ENCODE measurements around the gene RIPOR3.
"Not testable (repeated sequence)": the region's sequence is repeated elsewhere in the genome, so short reads cannot be mapped to it uniquely, and the experiment has no call there.

The RIPOR3 gene

DNA sequence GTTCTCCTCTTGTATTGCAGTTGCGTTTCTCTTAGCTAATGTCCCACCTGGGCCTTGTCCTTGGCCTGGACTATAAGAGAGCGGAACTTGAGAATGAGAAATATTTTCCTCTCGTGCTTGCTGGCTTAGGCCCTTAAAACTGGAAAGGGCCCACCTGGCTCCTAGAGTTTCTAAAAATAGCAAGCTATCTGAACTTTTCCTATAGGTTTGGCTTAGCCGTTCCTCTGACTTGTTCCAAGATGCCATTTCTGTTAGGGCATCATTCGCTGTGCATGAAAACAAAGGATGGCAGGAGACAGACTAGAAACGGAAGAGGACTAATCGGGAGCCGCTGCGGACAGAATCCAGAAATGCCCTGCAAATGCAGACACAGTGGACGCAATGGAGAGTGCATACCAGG, 4.5 kb downstream of the RIPOR3 start:
- Histone ChIP-seq H3K4me3 (ENCODE audit: low read depth, low read length) (no peak overlapping the region), H3K4me1 (ENCODE audit: control insufficient read depth, insufficient read depth, low read length, unreplicated experiment) (no peaks in the 10 kb centered on the region), H2AFZ (ENCODE audit: low read length, unreplicated experiment) (no peak overlapping the region), H3K27me3 (ENCODE audit: insufficient read depth, low read length) (peaks cover 2% of the 10 kb centered on the region; the same call in 1 of the 2 replicates), H3K79me2 (ENCODE audit: control insufficient read depth, insufficient read depth, low read length, unreplicated experiment) (no peaks in the 10 kb centered on the region), H3K27ac (ENCODE audit: low read depth, low read length) (no peak overlapping the region), H3K36me3 (ENCODE audit: insufficient read depth, low read length) (no peaks in the 10 kb centered on the region)

DNA sequence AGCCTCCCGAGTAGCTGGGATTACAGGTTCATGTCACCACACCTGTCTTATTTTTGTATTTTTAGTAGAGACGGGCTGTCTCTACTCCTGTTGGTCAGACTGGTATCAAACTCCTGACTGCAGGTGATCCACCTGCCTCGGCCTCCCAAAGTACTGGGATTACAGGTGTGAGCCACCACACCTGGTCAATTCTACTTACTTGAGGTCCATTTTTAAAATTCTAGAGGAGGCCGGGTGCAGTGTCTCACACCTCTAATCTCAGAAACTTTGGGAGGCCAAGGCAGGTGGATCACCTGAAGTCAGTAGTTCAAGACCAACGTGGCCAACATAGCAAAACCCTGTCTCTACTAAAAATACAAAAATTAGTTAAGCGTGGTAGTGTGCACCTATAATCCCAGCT, 7.8 kb downstream of the RIPOR3 start:
- Histone ChIP-seq H3K27ac (ENCODE audit: low read depth, low read length) (no peak overlapping the region), H3K36me3 (ENCODE audit: insufficient read depth, low read length) (no peaks in the 10 kb centered on the region), H2AFZ (ENCODE audit: low read length, unreplicated experiment) (no peak overlapping the region), H3K4me3 (ENCODE audit: low read depth, low read length) (no peak overlapping the region), H3K4me1 (ENCODE audit: control insufficient read depth, insufficient read depth, low read length, unreplicated experiment) (no peaks in the 10 kb centered on the region), H3K27me3 (ENCODE audit: insufficient read depth, low read length) (no peaks in the 10 kb centered on the region), H3K79me2 (ENCODE audit: control insufficient read depth, insufficient read depth, low read length, unreplicated experiment) (no peaks in the 10 kb centered on the region)

DNA sequence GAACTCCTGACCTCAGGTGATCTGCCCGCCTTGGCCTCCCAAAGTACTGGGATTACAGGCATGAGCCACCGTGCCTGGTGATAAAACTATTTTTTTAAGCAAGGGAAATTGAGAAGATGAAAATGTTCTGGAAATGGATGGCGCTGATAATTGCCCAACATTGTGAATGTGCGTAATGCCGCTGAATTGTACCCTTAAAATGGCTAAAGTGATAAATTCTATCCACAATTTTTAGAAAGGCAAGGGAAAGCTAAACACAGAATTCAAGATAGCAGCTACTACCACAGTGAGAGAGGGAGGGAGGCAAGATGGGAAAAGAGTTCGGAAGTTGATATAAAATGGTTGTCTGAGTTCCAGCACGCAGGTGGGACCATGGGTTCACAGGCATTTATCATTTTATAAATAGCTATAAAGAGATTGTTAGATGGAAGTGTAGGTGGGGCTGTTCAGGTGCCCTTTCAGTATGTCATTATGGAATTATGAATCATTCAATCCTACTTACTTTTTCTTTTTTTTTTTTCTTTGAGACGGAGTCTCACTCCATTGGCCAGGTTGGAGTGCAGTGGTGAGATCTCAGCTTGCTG, 8.3 kb downstream of the RIPOR3 start:
- Histone ChIP-seq H3K4me3 (ENCODE audit: low read depth, low read length) (no peak overlapping the region), H3K4me1 (ENCODE audit: control insufficient read depth, insufficient read depth, low read length, unreplicated experiment) (no peaks in the 10 kb centered on the region), H3K79me2 (ENCODE audit: control insufficient read depth, insufficient read depth, low read length, unreplicated experiment) (no peaks in the 10 kb centered on the region), H3K27ac (ENCODE audit: low read depth, low read length) (no peak overlapping the region), H2AFZ (ENCODE audit: low read length, unreplicated experiment) (no peak overlapping the region), H3K27me3 (ENCODE audit: insufficient read depth, low read length) (no peaks in the 10 kb centered on the region), H3K36me3 (ENCODE audit: insufficient read depth, low read length) (no peaks in the 10 kb centered on the region)

DNA sequence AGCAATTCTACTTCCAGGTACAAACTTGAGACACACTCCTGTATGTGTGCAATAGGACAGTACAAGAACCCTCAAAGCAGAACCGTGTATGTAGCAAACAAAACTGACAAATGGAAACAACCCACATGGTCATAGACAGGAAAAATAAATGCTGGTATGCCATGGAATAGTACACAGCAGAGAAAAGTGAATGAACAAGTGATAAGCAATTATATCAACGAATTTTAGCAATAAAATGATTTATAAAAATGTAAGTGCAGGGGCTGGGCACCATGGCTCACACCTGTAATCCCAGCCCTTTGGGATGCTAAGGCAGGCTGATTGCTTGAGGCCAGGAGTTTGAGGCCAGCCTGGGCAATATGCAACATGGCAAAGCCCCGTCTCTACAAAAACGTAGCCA, 9.3 kb downstream of the RIPOR3 start:
- H3K79me2 ChIP-seq (ENCODE audit: control insufficient read depth, insufficient read depth, low read length, unreplicated experiment): no peaks in the 10 kb centered on the region
- H3K4me1 ChIP-seq (ENCODE audit: control insufficient read depth, insufficient read depth, low read length, unreplicated experiment): no peaks in the 10 kb centered on the region
- no peak overlapping the region for H2AFZ ChIP-seq (ENCODE audit: low read length, unreplicated experiment)
- H3K27ac ChIP-seq (ENCODE audit: low read depth, low read length): no peak overlapping the region
- no peaks in the 10 kb centered on the region for H3K27me3 ChIP-seq (ENCODE audit: insufficient read depth, low read length)
- H3K4me3 ChIP-seq (ENCODE audit: low read depth, low read length): no peak overlapping the region
- H3K36me3 ChIP-seq (ENCODE audit: insufficient read depth, low read length): no peaks in the 10 kb centered on the region

DNA sequence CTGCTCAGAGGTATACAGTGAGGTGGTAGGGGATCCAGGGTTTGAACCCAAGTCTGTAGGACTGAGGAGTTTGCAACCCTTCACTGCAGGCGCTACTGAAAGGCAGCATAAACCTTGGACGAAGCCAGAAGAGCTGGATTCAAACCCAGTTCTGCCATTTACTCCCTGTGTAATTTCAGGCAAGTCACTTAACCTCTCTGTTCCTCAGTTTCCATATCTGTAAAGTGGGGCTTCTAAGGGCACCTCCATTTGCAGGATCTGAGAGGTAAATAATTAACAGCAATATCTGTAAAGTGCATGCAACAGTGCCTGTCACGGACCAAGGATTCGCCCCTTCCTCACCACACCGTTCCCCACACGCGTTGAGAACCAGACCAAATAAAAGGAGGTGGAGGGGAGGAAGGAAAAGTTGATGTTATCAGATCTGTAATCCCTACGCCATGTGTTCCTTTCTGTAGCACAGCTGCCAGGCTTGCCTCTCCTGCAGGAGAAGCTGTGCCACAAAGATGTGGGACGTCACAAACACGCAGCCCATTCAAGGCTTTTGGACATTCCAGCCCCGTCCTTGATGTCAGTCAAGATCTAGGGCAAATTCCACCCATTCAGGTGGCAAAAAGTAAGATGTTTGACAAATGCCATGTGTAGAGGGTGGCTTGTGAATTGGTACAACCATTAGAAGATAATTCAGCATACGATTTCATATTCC, 9.8 kb downstream of the RIPOR3 start:
- Histone ChIP-seq H3K36me3 (ENCODE audit: insufficient read depth, low read length) (no peaks in the 10 kb centered on the region), H3K27ac (ENCODE audit: low read depth, low read length) (no peak overlapping the region), H3K27me3 (ENCODE audit: insufficient read depth, low read length) (no peaks in the 10 kb centered on the region), H2AFZ (ENCODE audit: low read length, unreplicated experiment) (no peak overlapping the region), H3K4me1 (ENCODE audit: control insufficient read depth, insufficient read depth, low read length, unreplicated experiment) (no peaks in the 10 kb centered on the region), H3K4me3 (ENCODE audit: low read depth, low read length) (no peak overlapping the region), H3K79me2 (ENCODE audit: control insufficient read depth, insufficient read depth, low read length, unreplicated experiment) (no peaks in the 10 kb centered on the region)

DNA sequence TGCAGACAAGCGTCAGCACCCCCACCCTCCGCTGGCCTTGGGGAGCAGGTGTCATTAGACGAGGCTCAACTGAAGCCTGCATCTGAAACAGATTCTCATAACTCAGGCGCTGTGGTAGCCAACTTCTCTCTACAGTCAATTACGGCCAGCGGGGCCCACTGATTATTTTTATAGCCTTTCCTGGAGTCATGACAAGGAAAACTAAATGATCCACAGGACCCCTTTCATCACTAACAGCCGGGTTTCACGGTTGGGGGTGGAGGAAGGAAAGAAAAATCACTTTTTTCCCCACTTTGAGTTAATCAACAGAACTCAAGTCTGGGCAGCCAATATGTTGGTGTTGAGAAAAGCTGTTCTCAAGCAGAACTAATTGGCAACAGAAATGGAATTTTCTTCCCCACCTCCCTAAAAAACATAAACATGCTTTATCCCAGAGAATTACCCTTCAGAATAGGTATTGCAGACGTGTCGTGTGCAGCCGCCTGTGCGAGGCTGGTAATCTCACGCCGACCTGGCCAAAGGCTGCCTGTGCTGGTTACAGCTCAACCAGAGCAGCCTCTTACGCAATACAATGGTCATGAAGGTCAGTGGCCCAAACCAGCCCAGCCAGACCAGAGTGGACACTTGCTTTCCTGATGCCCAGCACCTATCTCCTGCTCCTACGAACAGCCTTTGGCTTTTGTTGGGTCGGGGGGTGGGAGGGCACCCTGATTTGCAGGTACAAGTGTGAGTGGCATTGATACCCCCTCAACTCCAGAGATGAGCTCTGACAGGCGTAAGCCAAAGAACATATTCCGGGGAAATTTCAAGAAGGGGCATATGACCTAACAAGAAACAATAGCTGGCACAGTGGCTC, 11.0 kb downstream of the RIPOR3 start:
- Histone ChIP-seq H2AFZ (ENCODE audit: low read length, unreplicated experiment) (no peak overlapping the region), H3K27ac (ENCODE audit: low read depth, low read length) (no peak overlapping the region), H3K27me3 (ENCODE audit: insufficient read depth, low read length) (no peaks in the 10 kb centered on the region), H3K79me2 (ENCODE audit: control insufficient read depth, insufficient read depth, low read length, unreplicated experiment) (no peaks in the 10 kb centered on the region), H3K4me3 (ENCODE audit: low read depth, low read length) (no peak overlapping the region), H3K36me3 (ENCODE audit: insufficient read depth, low read length) (no peaks in the 10 kb centered on the region), H3K4me1 (ENCODE audit: control insufficient read depth, insufficient read depth, low read length, unreplicated experiment) (no peaks in the 10 kb centered on the region)

DNA sequence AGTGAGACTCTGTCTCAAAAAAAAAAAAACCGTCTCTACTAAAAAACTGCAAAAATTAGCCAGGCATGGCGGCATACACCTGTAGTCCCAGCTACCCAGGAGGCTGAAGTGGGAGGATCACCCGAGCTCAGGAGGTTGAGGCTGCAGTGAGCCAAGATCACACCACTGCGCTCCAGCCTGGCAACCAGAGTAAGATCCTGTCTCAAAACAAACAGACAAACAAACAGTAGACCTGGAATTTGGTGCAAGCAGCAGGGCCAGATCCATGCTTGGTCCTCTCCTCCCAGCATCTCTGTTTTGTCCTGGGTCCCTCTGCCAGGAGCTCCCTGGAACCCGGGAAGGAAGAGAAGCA, 11.6 kb downstream of the RIPOR3 start:
- Histone ChIP-seq H3K27me3 (ENCODE audit: insufficient read depth, low read length) (no peaks in the 10 kb centered on the region), H3K4me1 (ENCODE audit: control insufficient read depth, insufficient read depth, low read length, unreplicated experiment) (no peaks in the 10 kb centered on the region), H2AFZ (ENCODE audit: low read length, unreplicated experiment) (no peak overlapping the region), H3K27ac (ENCODE audit: low read depth, low read length) (no peak overlapping the region), H3K36me3 (ENCODE audit: insufficient read depth, low read length) (no peaks in the 10 kb centered on the region), H3K79me2 (ENCODE audit: control insufficient read depth, insufficient read depth, low read length, unreplicated experiment) (no peaks in the 10 kb centered on the region), H3K4me3 (ENCODE audit: low read depth, low read length) (no peak overlapping the region)

DNA sequence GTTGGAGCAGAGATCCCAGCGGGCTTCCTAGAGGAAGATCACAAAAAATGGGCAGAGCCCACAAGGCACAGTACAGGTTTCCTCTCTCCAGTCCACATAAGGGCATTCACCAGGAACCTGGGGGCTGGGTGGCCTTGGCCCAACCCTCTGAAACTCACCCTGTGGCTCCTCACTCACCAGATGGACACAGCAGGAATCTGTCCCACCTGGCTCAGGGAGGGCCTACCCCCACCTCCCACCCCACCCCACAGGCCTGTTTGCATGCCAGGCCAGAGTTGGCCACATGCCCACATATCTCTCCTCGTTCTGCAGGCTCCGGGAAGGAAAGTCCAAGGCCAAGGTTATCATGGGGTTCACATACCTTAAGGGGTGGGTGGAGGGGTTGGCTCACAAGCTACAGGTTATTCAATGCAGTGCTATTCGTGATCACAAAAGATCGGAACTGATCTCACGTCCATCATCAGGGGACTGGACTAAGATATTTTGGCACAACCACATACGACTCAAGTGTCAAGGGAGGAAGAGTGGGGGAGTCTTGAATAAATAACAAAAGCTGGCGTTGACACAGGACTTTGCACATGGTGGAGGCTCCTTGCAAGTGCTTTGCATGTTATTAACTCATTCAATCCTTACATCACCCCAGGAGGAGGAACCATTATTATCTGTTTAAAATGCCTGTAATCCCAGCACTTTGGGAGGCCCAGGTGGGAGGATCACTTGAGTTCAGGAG, 13.0 kb downstream of the RIPOR3 start:
- H3K4me3 ChIP-seq (ENCODE audit: low read depth, low read length): no peak overlapping the region
- no peak overlapping the region for H2AFZ ChIP-seq (ENCODE audit: low read length, unreplicated experiment)
- H3K79me2 ChIP-seq (ENCODE audit: control insufficient read depth, insufficient read depth, low read length, unreplicated experiment): no peaks in the 10 kb centered on the region
- no peaks in the 10 kb centered on the region for H3K36me3 ChIP-seq (ENCODE audit: insufficient read depth, low read length)
- no peak overlapping the region for H3K27ac ChIP-seq (ENCODE audit: low read depth, low read length)
- H3K4me1 ChIP-seq (ENCODE audit: control insufficient read depth, insufficient read depth, low read length, unreplicated experiment): no peaks in the 10 kb centered on the region
- H3K27me3 ChIP-seq (ENCODE audit: insufficient read depth, low read length): no peaks in the 10 kb centered on the region

DNA sequence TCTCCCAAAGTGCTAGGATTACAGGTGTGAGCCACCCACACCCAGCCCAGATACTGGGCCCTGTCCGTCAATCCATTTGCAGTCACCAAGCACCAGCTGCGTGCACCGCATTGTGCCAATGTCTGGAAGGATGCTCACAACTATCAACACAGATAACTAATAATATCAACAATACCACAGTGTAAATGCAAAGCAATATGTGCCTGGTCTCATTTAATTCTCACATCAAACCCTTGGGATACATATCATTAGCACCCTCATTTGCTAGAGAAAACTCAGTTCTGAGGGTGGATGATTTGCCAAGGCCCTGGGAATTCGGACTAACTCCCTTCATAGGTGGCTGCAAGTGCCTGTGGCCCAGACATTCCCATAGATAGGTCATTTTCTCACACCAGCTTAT, 14.5 kb downstream of the RIPOR3 start:
- H3K36me3 ChIP-seq (ENCODE audit: insufficient read depth, low read length): no peaks in the 10 kb centered on the region

DNA sequence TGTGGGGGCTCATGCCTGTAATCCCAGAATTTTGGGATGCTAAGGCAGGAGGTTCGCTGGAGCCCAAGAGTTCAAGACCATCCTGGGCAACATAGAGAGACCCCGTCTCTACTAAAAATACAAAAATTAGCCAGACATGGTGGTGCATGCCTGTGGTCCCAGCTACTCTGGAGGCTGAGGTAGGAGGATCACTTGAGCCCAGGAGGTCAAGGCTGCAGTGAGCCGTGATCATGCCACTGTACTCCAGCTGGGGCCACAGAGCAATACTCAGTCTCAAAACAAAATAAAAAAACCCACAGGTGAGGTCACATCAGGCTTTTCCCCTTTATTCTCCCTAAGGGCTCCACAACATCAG, 15.0 kb downstream of the RIPOR3 start:
- not testable (repeated sequence) for H3K4me3 ChIP-seq (ENCODE audit: low read depth, low read length); H2AFZ ChIP-seq (ENCODE audit: low read length, unreplicated experiment); H3K27ac ChIP-seq (ENCODE audit: low read depth, low read length); H3K27me3 ChIP-seq (ENCODE audit: insufficient read depth, low read length); H3K79me2 ChIP-seq (ENCODE audit: control insufficient read depth, insufficient read depth, low read length, unreplicated experiment); H3K4me1 ChIP-seq (ENCODE audit: control insufficient read depth, insufficient read depth, low read length, unreplicated experiment); H3K36me3 ChIP-seq (ENCODE audit: insufficient read depth, low read length)

More for the DNA sequence above, 14.5 kb downstream of the RIPOR3 start:
- Histone ChIP-seq H3K4me3 (ENCODE audit: low read depth, low read length) (no peak overlapping the region), H3K27ac (ENCODE audit: low read depth, low read length) (no peak overlapping the region), H3K79me2 (ENCODE audit: control insufficient read depth, insufficient read depth, low read length, unreplicated experiment) (no peaks in the 10 kb centered on the region), H2AFZ (ENCODE audit: low read length, unreplicated experiment) (no peak overlapping the region), H3K27me3 (ENCODE audit: insufficient read depth, low read length) (no peaks in the 10 kb centered on the region), H3K4me1 (ENCODE audit: control insufficient read depth, insufficient read depth, low read length, unreplicated experiment) (no peaks in the 10 kb centered on the region)

Data from ACC112 (cell line).